Activated CD4-positive, CD25-positive, alpha-beta regulatory T cell treated with anti-CD3 and anti-CD28 coated beads, Interleukin-2, amount 50 U/mL, for 16 hours (primary cell): ENCODE measurements around the gene HEPACAM2.

Experiments
- DNase-seq: peaks from one replicate; pipeline ENCODE4 v3.0.0-alpha.2; 2020; ENCODE audit warnings: low read depth, low spot score

The HEPACAM2 gene

GRCh38 chr7:93226310-93226709, at the start of gene HEPACAM2:
TSS of gene HEPACAM2 (minus strand) at chr7:93226469.
- no peak for DNase-seq

GRCh38 chr7:93265220-93265619, 39.0 kb upstream of the HEPACAM2 start:
- no peak for DNase-seq

- no peak for DNase-seq
Observed at GRCh38 chr7:93262535-93262934, 36.3 kb upstream of the HEPACAM2 start.

- DNase-seq, result no peak
Observed at GRCh38 chr7:93258661-93259060, 32.4 kb upstream of the HEPACAM2 start.

- DNase-seq, result no peak
Observed at GRCh38 chr7:93249491-93250148, 23.4 kb upstream of the HEPACAM2 start.

- DNase-seq, result no peak
Observed at GRCh38 chr7:93245525-93246432, 19.5 kb upstream of the HEPACAM2 start.

GRCh38 chr7:93242106-93242505, 15.8 kb upstream of the HEPACAM2 start:
- DNase-seq, result no peak

- no peak for DNase-seq
Observed at GRCh38 chr7:93239824-93240223, 13.6 kb upstream of the HEPACAM2 start.

GRCh38 chr7:93238748-93239147, 12.5 kb upstream of the HEPACAM2 start:
- no peak for DNase-seq

GRCh38 chr7:93238131-93238530, 11.9 kb upstream of the HEPACAM2 start:
- DNase-seq, result no peak

- DNase-seq, result no peak
Observed at GRCh38 chr7:93235541-93235940, 9.3 kb upstream of the HEPACAM2 start.

- DNase-seq, result no peak
Observed at GRCh38 chr7:93232673-93233018, 6.4 kb upstream of the HEPACAM2 start.

GRCh38 chr7:93231799-93232672, 5.8 kb upstream of the HEPACAM2 start, which contains the start of gene VPS50:
TSS of gene VPS50 (plus strand) at chr7:93232366. CDS start at chr7:93232468, 102 bp downstream.
- DNase-seq, result peak; percentile 90

- no peak for DNase-seq
Observed at GRCh38 chr7:93231259-93231658, 5.0 kb upstream of the HEPACAM2 start.

GRCh38 chr7:93228302-93228701, 2.0 kb upstream of the HEPACAM2 start:
- no peak for DNase-seq

GRCh38 chr7:93219868-93220267, 6.4 kb downstream of the HEPACAM2 start:
- DNase-seq, result no peak

GRCh38 chr7:93218997-93219827, 7.1 kb downstream of the HEPACAM2 start:
- DNase-seq, result no peak

GRCh38 chr7:93212881-93213280, 13.4 kb downstream of the HEPACAM2 start:
- DNase-seq, result no peak

GRCh38 chr7:93211228-93211818, 14.9 kb downstream of the HEPACAM2 start:
- DNase-seq, result no peak

GRCh38 chr7:93205046-93205445, 21.2 kb downstream of the HEPACAM2 start:
- DNase-seq, result no peak

- no peak for DNase-seq
Observed at GRCh38 chr7:93203496-93203895, 22.8 kb downstream of the HEPACAM2 start.
